ENCODE results near the gene SEC23B. TPM values are rescaled to one million over a fixed set of nuclear protein-coding genes. Genes with fewer than 3 reads are reported as not detected.
A peak's percentile ranks its signal among the peaks of the same experiment; 100 is the strongest.

SEC23B gene
- total and polyA plus RNA-seq, 2 of the 13 experiments (the other 11 are each of a cell fraction or from before 2014, with no cell fraction given): 114 to 120 TPM

DNA sequence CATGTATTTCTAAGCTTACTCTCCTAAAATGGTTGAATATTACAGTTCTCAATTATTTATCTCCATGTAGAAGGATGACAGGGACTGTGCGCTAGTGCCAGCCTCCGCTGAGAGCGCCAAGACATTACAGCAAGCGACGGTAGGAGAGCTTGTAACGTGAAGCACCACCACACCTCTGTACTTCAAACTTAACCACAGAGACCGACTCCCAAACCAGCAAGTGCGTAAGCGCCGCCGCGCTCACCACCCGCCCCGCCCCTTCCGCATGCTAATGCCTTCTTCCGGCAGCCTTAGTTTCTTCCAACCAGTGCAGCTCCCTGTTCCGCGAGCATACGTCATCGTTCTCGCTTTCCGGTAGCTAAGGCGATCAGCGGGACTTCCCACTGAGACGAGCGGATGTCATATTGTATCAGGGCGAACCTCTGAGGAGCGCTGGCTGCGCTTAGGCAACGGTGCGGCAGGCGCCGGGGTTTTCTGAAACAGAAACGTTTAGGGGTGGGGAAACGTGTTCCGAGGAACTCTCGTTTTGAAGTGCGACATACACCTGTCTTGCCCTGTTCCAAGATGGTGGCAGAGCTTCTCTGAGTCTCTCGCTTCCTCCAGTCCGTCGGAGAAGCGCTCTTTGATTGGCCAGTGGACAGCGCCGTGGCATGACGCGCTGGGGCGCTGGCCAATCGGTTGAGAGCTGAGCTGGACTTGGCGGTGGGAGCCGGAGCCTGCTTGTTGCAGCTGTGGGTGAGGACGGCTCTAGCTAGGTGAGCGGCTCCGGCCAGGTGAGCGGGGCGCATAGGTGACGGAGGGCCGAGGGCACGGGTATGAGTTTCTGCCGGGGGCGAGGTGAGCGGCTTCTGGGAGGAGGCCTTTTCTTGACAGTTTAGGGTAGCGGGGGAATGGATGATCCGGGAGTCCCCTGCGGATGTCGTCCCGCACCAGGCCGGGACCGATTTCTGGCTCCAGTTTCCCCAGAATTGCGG lies at the start of gene SEC23B (continued):
- TF ChIP-seq TGIF2 (CRISPR knock-in tag; IDR thresholded peaks at IDR 0.05) (peak; percentile 49), NR2F1 (CRISPR knock-in tag; IDR thresholded peaks at IDR 0.05) (no peak; a peak in 1 of 4 replicates), ATM (IDR thresholded peaks at IDR 0.05; ENCODE audit: borderline replicate concordance) (no peak), ZNF543 (CRISPR knock-in tag; IDR thresholded peaks at IDR 0.05) (peak; percentile 95), TMF1 (CRISPR knock-in tag; IDR thresholded peaks at IDR 0.05; ENCODE audit: low read depth) (peak; percentile 87), ZNF264 (CRISPR knock-in tag; IDR thresholded peaks at IDR 0.05) (peak; percentile 35; the same call in 1 of the 2 replicates), GABPA (IDR thresholded peaks at IDR 0.05; ENCODE audit: low read depth, low read length) (peak; percentile 74), GABPA (CRISPR knock-in tag; IDR thresholded peaks at IDR 0.05; ENCODE audit: low read depth) (peak; percentile 97), SRY (CRISPR knock-in tag; IDR thresholded peaks at IDR 0.05) (peak; percentile 93)
- TF ChIP-seq, protein P1, sequence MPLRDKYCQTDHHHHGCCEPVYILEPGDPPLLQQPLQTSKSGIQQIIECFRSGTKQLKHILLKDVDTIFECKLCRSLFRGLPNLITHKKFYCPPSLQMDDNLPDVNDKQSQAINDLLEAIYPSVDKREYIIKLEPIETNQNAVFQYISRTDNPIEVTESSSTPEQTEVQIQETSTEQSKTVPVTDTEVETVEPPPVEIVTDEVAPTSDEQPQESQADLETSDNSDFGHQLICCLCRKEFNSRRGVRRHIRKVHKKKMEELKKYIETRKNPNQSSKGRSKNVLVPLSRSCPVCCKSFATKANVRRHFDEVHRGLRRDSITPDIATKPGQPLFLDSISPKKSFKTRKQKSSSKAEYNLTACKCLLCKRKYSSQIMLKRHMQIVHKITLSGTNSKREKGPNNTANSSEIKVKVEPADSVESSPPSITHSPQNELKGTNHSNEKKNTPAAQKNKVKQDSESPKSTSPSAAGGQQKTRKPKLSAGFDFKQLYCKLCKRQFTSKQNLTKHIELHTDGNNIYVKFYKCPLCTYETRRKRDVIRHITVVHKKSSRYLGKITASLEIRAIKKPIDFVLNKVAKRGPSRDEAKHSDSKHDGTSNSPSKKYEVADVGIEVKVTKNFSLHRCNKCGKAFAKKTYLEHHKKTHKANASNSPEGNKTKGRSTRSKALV (CRISPR knock-in tag; IDR thresholded peaks at IDR 0.05): peak; percentile 77
- TF ChIP-seq, protein P2, sequence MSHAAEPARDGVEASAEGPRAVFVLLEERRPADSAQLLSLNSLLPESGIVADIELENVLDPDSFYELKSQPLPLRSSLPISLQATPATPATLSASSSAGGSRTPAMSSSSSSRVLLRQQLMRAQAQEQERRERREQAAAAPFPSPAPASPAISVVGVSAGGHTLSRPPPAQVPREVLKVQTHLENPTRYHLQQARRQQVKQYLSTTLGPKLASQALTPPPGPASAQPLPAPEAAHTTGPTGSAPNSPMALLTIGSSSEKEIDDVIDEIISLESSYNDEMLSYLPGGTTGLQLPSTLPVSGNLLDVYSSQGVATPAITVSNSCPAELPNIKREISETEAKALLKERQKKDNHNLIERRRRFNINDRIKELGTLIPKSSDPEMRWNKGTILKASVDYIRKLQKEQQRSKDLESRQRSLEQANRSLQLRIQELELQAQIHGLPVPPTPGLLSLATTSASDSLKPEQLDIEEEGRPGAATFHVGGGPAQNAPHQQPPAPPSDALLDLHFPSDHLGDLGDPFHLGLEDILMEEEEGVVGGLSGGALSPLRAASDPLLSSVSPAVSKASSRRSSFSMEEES (CRISPR knock-in tag; IDR thresholded peaks at IDR 0.05): peak; percentile 77; the same call in 1 of the 2 replicates
